ENCODE measurements around the gene FAM120B.
A peak's percentile ranks its signal among the peaks of the same experiment; 100 is the strongest.
"Not testable (repeated sequence)": the region's sequence is repeated elsewhere in the genome, so short reads cannot be mapped to it uniquely, and the experiment has no call there.

Gene FAM120B, protein sequence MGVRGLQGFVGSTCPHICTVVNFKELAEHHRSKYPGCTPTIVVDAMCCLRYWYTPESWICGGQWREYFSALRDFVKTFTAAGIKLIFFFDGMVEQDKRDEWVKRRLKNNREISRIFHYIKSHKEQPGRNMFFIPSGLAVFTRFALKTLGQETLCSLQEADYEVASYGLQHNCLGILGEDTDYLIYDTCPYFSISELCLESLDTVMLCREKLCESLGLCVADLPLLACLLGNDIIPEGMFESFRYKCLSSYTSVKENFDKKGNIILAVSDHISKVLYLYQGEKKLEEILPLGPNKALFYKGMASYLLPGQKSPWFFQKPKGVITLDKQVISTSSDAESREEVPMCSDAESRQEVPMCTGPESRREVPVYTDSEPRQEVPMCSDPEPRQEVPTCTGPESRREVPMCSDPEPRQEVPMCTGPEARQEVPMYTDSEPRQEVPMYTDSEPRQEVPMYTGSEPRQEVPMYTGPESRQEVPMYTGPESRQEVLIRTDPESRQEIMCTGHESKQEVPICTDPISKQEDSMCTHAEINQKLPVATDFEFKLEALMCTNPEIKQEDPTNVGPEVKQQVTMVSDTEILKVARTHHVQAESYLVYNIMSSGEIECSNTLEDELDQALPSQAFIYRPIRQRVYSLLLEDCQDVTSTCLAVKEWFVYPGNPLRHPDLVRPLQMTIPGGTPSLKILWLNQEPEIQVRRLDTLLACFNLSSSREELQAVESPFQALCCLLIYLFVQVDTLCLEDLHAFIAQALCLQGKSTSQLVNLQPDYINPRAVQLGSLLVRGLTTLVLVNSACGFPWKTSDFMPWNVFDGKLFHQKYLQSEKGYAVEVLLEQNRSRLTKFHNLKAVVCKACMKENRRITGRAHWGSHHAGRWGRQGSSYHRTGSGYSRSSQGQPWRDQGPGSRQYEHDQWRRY

DNA sequence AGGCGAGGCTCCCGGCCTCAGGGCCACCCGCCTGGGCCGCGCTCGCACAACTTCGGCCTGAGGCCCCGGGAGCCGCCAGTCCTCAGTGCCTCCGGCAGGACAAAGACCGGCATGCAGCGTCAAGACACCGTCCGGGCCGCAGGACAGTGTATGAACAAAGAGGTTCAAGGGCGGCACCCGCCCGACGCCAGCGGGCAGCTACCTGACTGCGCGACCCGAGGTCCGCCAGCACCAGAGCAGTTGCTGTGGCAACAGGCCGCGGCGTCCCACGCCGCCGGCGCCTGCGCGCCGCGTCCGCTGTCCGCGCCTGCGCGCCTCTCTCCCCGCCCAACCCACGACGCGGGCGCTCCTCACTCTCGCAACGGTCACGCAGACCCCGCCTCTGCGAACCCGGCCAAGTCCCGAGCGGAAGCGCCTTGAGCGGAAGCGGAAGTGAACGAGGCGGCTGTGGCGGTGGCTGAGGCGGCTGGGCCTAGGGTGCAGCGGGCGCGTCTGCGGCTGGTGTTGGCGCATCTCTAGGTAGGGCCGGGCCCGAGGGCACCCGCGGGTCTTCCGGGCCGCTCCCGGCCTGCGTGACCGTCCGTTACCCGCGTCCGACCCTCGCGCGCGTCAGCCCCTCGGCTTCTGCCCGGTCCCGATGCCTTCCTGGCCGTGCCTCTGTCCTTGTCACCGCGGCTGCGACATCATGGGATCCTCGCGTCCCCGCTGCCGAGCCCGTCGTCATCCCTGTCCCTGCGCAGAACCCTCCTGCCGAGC lies at the start of gene FAM120B:
Gene FAM120B, plus strand, starts transcription at position 435 of the 756 bp plus-strand sequence. CDS start 10,633 bp downstream, outside the sequence.
- DNase-seq (ENCODE audit: low read depth) = peak; percentile 92

DNA sequence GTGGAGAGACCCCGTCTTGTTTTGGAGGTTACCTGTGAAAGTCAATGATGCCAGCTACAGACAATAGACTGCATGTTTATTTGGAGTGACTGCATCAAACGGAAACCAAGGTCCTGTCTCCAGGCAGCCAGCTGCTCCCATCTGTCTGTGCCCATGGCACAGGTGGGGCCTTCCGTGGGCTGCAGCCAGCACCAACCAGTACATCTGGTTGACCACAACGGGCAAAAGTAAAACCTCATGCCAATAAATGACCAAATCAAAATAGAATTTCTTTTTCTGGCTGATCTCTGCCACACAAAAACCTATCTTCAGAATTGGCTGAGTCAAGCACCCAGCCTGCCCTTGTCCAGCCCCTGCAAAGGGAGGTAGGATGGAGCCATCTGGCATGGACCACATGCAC lies 49.2 kb upstream of the FAM120B start:
- DNase-seq (ENCODE audit: low read depth) = no peak

DNA sequence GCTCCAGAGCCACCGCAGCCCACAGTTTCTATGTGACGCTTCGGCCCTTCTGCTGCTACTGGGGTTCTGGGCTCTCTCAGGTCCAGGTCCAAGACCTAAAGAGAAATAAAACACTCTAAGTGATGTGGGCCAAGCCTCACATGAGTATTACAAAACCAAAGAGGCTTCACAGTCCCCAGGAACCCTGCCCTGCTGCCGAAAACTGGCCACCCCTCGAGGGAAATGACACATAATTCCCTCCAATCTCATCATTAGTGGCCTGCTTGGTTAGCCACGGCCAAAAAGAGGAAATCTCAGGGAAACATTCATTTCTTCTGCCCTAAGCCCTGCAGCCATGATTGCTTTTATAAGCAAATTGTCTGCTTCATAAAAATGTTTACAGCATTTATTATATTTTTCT lies 48.2 kb upstream of the FAM120B start:
- DNase-seq (ENCODE audit: low read depth) = no peak

DNA sequence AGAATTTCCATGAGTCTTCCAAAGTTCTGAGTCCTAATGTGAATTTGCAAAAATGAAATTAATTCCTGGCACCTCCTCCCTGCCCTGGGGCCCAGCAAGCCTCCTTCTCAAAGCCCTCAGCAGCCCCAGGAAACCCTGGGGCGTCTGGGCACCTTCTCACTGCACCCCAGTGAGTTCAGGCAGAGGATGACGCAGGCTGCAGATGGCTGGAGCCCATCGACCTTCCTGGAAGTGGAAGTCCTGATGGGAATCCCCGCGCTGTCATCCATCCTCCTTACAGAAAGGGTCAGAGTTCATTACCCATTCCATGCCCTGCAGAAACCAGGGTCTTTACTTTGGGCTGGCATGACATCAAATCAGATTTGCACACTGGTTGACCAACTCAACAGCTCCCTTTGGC lies 47.3 kb upstream of the FAM120B start:
- no peak for DNase-seq (ENCODE audit: low read depth)

DNA sequence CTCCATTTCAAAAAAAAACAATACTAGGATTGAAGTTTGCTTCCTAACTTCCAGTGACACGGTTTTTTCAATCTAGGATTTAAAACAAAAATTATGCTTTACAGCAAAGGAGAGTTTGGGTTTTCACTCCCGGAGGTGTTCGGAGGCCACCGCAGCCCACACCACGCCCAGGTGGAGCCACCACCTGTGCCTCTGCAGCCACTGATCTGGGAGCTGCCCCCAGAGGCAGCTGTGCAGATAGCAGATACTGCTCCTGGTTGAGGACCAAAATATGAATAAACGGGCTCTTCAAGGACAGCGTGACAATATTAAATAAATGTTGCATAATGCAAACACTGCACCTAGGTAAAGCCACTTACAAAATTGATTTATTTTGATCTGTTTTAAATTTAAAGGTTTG lies 45.9 kb upstream of the FAM120B start:
- no peak for DNase-seq (ENCODE audit: low read depth)

DNA sequence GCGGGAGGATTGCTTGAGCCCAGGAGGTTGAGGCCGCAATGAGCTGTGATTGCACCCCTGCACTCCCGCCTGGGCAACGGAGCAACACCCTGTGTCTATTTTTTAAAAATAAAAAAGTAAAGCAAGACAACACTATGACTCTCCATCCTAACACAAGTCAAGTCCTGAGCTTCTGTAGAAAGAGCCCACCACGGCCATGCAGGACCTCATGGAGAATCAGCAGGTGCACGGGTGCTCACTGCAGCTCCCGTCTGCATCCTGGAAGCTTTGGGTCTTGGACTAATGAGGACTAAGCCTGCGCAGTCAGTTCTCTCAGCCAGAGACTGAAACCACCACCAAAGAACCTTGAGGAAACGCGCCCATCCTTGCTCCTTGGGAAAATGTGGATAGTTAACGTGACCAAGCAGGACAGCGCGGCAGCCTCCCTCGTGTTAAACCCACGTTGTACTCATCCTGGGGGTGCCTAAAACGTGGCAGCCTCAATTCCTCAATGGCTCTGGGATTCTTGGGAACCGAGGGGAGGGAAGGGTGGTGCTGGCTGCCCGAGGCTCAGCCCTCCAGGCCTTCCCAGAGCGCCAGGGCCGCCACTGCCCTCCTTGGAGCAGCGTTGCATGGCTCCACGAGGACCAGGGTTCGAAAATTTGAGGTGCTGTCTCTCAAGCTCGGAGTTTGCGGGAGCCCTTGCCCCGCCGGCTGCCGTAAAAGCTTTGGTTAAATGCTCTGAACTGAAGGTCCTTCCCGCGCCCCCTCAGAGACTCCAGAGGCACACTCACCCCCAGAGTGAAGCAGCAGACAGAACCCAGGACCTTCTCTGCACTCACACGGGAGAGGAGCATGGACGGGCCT lies 44.7 kb upstream of the FAM120B start:
- DNase-seq (ENCODE audit: low read depth) = no peak

DNA sequence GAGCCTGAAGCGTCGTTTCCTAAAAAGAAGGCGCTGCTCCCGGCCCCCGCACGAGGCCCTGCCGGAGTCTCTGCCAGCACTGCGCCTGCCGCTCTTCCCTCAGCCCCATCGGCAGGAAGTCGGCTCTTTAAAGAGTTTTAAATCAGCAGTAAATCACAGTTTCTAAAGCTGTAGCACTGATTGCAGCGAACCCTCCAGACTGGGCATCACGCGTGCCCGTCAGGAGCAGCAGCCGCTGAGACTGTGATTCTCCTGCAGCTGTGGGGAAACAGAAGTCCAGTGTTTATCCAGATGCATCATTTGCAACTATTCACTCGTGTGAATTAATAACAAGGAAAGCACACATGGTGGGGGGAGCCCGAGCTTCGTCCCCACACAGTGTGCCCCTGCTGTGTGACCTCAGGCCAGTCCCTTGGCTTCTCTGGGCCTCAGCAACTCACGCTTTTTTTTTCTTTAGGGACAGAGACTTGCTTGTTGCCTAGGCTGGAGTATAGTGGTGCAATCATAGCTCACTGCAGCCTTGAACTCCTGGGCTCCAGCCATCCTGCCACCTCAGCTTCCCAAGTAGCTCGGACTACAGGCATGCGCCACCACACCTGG lies 44.0 kb upstream of the FAM120B start:
- DNase-seq (ENCODE audit: low read depth) = no peak

DNA sequence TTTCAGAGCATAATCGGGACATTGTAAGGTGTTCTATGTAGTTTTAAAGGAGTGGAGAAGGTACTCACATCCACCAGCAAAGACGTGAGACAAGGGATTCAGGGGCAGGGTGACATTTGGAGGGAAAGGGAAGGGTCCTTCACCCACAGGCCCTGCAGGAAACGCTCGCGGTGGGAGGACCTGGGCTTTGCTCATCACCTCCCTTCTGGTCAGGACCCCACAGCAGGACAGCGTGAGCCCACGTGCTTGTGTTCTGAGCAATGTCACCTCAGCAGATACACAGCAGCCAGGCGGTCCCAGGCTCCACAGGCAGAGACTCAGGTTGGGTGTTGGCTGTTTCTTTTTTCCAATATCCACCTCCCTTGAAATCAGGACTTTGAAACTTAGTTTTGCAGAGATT lies 43.1 kb upstream of the FAM120B start:
- no peak for DNase-seq (ENCODE audit: low read depth)

DNA sequence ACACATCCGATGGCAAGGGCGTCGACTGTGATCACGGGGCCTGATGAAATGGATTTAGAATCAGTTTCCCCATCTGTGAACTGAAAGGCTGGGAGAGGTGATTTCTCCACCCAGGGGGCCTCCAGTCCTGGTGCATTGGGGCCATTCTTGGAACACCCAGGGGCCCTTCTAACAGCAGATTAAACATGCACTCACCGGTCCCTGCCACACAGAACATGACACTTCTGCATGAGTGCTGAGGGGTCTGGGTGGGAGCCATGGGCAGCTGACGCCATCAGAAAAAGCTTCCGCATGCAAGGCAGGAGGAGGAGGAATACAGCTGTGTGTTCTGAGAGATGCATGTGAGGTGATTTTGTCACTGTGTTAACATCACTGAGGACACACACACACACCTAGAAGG lies 42.5 kb upstream of the FAM120B start:
- DNase-seq (ENCODE audit: low read depth) = no peak

DNA sequence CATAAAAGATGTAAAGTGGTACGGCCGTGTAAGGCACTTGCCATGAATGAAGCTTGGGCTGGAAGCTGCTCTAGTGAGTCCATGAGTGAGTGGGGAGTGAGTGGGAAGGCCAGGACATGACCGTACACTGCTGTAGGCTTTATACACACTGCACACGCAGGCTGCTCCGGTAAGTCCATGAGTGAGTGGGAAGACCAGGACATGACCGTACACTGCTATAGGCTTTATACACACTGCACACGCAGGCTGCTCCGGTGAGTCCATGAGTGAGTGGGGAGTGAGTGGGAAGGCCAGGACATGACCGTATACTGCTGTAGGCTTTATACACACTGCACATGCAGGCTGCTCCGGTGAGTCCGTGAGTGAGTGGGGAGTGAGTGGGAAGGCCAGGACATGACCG lies 41.9 kb upstream of the FAM120B start:
- DNase-seq (ENCODE audit: low read depth) = not testable (repeated sequence)

DNA sequence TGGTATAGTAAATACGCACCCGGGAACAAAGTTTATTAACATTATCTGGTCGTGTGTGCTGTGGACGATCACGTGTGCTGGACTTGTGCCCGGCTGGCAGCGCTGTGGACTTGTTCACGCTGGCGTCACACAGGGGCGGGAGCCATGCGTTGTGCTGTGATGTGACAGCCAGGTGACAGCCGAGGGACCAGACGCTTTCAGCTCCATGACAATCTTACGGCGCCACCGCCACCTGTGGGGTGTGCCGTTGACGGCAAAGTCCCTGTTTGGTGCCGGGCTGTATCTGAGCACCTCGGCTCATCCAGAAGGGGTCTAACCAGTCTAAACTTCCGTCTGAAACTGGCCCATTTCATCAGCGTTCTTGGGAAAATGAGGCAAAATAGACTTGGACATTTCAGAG lies 40.9 kb upstream of the FAM120B start:
- DNase-seq (ENCODE audit: low read depth) = no peak

DNA sequence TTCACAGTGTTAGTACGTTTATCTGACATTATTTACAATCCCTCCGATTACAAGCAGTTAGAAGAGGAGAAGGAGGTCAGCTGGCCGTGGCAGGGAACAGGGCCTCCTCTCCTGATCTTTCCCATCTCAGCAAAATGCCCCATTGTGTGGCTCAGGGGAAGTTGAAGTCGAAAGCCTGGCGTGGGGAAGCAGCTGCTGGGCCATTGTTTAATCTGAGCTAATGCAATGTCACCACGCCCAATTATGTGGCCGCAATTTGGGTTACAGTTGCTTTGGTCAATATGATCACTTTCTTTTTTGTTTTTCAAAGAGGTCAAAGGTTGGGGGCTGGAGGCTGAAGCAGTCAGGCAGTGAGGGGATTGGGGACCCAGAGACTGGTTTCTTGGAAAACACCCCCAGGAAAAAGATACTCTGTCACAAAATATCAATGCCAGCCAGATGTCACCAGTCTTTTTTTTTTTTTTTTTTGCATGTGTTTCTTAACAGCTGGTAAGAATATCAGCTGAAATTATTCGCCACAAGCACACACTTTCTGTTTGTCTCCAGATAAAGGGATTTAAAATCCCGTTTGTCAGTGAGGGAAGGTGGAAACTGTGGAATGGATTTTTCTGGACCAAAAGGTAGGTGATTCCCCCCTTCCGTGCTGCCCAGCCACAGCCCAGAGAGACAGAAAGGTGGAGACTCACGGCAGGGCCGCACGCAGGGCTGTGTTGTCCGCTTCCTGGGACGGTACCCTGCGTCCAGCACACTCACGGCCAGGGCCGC lies 40.3 kb upstream of the FAM120B start:
- no peak for DNase-seq (ENCODE audit: low read depth)

DNA sequence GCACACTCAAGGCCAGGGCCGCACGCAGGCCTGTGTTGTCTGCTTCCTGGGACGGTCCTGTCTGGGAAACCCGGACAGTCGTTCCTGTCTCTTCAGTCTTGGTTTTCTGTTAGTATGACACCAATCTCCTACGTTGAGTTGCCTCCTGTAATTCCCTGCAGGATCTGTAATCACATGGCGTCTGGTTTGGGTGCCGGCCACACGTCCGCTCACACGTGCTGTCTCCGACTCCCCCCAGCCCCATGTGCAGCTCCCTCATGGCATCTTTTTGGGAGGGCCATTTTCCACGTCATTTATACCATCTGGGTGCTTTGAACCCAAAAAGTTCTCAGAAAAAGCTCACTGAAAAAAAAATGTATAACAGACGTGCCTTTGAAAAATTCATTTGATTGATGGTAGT lies 38.9 kb upstream of the FAM120B start:
- DNase-seq (ENCODE audit: low read depth) = no peak

DNA sequence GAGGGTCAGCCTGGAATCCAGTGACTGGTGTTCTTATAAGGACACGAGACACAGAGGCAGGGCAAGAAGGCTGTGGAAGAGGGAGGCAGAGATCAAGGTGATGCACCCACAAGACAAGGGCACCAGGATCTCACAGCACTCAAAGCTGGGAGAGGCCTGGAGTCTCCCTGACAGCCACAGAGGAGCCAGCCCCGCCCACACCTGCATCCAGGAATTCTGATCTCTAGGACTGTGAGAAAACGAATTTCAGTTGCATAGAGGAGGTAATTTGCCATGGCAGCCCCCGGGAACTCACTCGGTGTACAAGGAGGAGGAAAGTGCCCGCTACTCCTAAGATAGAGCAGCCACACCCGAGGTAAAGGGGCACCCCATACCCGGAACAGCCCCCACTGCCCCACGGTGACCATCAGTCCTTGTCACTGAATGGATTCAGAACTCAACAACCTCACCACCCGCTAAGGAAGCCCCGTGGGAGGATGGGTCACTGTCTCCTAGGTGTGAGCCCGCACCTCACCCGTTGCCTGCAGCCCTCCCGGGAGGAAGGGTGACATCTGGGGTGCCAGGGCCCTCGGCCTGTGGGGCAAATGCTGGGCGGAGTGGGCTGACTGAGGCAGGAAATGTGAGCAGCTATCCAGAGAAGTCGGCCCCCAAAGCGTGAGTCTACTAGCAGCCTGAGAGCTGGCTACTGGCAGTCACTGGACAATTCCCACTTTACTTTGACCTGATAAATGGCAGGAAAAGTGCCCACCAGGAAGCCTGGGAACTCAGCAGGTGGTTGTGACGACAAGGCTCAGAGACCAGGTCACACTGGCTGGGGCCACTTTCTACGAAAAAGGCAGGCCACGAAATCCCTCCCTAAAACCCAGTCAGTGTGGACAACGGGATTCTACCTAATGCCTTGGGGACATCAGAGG lies 38.1 kb upstream of the FAM120B start:
- no peak for DNase-seq (ENCODE audit: low read depth)

DNA sequence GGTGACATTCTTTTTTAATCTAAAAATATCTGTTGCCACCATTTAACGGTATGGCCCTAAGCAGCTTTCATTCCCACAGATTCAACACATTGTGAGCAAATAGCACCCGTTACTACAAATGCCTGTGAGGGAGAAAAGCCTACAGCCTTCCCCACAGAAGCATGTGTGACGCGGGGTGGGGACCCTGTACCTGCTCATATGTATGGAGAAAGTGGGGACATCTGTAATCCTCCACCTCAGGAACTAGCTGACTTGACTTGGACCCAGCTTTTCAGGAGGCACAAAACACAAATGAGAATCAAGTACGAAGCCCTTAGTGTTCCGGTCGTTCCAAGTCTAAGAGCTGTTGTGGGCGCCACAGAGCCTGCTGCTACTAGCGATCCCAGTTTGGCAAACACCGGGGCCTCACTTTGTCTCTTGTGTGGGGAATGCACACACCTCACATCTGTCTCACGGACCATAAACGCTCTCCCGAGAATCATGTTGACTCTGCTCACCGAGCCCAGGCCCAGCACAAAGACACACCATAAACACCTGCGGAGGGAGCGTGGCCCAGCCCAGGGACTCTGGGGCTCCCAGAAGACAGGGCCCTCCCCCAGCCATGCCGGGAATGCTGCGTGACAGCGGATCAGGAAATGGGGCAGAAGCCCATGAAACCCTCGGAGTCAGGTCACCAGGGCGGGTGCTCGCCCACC lies 37.3 kb upstream of the FAM120B start:
- DNase-seq (ENCODE audit: low read depth) = no peak

DNA sequence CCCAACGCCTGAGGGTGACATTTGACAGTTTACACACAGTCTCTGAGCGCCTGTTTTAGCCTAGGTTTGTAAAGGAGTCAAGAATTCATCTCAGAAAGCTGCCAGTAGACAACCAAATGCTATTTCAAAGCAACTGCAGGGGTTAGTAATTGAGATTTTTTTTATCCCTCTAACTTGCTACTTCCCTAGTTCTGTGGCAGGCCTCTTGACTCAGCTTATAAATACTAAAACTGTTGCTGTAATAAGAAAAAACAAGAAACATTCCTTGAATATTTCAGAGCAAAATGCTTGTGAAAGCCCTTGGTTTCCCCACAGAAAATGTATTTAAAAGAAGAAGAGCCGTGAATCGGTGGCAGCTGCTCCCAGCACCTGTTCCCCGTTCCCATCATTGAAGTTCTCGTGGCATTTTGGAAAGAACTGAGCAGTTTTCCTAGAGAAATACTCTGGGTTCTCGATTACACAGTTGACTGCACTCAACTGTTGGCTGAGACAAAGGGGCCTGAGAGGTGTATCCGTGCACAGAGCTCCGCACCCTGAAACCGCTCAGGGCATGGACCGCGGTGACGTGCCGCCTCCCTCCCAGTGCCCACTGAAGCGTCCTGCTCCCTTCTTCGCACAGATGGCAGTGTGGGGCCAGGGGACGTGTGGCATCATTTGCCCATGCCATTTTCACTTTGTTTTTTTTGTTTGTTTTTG lies 36.6 kb upstream of the FAM120B start:
- no peak for DNase-seq (ENCODE audit: low read depth)

DNA sequence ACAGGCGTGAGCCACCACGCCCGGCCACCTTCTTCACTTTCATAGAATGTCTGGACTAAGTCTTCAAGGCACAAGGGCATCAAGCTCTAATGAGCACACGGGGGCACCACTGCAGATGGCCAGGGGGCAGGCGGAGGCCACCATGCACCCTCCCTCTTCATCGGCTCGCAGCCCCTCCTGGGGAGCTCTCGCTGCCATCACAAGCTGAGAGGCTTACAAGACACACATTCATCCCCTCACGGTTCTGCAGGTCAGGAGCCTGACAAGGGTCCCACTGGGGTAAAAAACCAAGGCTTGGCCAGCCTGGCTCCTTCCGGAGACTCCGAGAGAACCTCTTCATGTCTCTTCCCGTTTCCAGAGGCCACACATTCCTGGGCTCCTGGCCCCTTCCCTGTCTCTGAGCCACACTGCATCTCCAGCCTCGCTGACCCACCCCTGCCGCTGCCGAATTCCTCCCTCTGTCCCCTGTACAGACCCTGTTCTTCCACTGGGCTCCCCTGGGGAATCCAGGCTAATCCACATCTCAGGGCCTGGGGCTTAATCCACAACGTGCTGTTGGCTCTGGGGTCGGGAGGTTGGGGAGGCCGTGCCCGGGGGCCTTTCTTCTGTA lies 35.5 kb upstream of the FAM120B start:
- no peak for DNase-seq (ENCODE audit: low read depth)
